Colonic mucosa (tissue), 4 donors: ENCODE results near the gene ASB9. TPM values are rescaled to one million over a fixed set of nuclear protein-coding genes. Genes with fewer than 3 reads are reported as not detected.

Experiments
- DNase-seq: peaks from one replicate; pipeline ENCODE4 v3.0.0-alpha.2; 2020
- H3K27ac ChIP-seq: fragments of 200-600 bp; one replicate; pipeline ENCODE4 v1.8.0; 2021
- H3K27me3 ChIP-seq: fragments of 200-600 bp; one replicate; pipeline ENCODE4 v1.8.0; 2021
- H3K36me3 ChIP-seq: fragments of 200-600 bp; one replicate; pipeline ENCODE4 v1.8.0; 2021
- H3K4me1 ChIP-seq: fragments of 200-600 bp; one replicate; pipeline ENCODE4 v1.8.0; 2021; ENCODE audit warnings: mild to moderate bottlenecking
- H3K4me3 ChIP-seq: fragments of 200-600 bp; one replicate; pipeline ENCODE4 v1.8.0; 2021
- H3K9ac ChIP-seq, 2 donors: one replicate each; pipeline ENCODE4 v1.7.0; 2013; ENCODE audit warnings: control low read depth in 2 of 2, low read depth in 2 of 2, low read length in 2 of 2
- H3K9me3 ChIP-seq: fragments of 200-600 bp; one replicate; pipeline ENCODE4 v1.8.0; 2021
- intact Hi-C: fragments of 100-400 bp; cut with DNase I; formaldehyde crosslinking; loops from one replicate; pipeline ENCODE4 v1.14.1; 2022
- total RNA-seq, 2 donors: library from RNA; stranded (reverse); fragmentation: NEBNext Ultra II Directional in 1 of 2; extraction: Animal tissue kit (Norgen Biotek cat#: 25700) in 1 of 2; gene quantifications; one replicate each; pipeline ENCODE4 v1.2.1, GENCODE V29; 2021
- TF ChIP-seq, protein P1 (sequence below): fragments of 200-600 bp; IDR thresholded peaks from one replicate; pipeline ENCODE4 v1.8.0; 2022; ENCODE audit warnings: antibody characterized with exemption, mild to moderate bottlenecking
- donor health status: healthy.
- donor health status: DM: no; HTN: no; CAD: no.
- donor health status: DM: no; HTN: no; CAD: no.

ASB9 gene
- total RNA-seq, 2 donors from 2014 or later, result 1.8 to 3.6 TPM

DNA sequence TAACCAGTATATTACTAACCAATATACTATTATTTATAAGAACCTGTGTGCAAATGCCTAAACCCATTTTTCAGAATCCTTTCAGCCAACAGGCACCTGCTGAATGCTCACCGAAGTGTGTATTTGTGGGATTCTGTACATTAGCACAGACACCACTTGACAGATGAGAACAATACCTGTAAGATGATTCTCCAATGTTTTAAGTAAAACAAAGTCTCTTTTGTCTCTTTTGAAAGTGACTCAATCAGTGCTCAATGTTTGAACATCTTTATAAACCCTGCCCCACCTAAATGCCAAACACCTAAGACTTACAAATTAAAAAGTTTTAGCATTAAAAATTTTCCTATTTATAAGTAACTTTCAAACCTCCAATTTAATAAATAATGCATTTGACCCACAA lies 763 bp downstream of the ASB9 start:
- intact Hi-C loops, result no loop called here
- Histone ChIP-seq H3K36me3 (no peaks in the 10 kb centered on the region), H3K4me1 (no peaks in the 10 kb centered on the region), H3K27ac (no peak overlapping the region), H3K9ac (no peak overlapping the region), H3K4me3 (no peak overlapping the region), H3K27me3 (no peaks in the 10 kb centered on the region), H3K9me3 (no peaks in the 10 kb centered on the region)
- DNase-seq, result no peak
- TF ChIP-seq, protein P1, sequence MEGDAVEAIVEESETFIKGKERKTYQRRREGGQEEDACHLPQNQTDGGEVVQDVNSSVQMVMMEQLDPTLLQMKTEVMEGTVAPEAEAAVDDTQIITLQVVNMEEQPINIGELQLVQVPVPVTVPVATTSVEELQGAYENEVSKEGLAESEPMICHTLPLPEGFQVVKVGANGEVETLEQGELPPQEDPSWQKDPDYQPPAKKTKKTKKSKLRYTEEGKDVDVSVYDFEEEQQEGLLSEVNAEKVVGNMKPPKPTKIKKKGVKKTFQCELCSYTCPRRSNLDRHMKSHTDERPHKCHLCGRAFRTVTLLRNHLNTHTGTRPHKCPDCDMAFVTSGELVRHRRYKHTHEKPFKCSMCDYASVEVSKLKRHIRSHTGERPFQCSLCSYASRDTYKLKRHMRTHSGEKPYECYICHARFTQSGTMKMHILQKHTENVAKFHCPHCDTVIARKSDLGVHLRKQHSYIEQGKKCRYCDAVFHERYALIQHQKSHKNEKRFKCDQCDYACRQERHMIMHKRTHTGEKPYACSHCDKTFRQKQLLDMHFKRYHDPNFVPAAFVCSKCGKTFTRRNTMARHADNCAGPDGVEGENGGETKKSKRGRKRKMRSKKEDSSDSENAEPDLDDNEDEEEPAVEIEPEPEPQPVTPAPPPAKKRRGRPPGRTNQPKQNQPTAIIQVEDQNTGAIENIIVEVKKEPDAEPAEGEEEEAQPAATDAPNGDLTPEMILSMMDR, result no peak

DNA sequence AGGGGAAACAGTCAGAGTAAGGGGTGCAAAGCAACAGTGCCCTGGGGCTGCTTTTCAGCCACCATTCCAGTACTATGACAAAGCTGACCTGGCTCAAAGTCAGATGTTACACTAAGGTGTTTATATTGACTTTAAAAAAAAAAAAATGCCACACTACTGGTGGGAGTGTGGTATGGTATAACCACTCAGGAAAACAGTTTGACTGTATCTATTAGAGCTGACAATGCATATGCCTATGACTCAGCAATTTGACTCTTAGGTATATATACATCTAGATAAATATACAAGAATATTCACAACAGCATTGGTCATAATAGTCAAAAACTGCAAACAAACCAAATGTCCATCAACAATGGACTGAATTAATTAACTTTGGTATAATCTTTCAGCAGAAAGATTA lies 15.0 kb downstream of the ASB9 start:
- TF ChIP-seq, protein P1, result no peak
- no peaks in the 10 kb centered on the region for H3K9me3 ChIP-seq
- intact Hi-C loops, result no loop called here

DNA sequence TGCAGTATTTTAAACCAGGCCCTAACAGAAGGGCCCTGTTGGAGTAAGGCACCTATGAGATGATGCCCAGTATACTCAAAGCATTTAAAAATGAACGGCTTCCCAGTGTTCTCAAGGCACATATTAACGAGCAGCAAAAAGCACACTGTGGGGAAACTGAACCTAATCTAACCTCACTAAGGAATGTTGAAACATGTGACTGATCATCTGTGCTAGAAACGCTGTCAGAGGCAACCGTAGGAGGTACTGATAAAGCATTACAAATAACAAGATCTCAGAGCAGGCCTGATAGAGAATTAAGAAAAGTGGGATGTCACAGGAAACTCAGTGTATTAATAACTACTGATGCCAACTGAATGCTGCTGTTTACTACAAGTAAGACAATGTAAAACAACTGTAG lies 24.0 kb downstream of the ASB9 start:
- Histone ChIP-seq H3K36me3 (no peaks in the 10 kb centered on the region), H3K9ac (no peak overlapping the region), H3K4me3 (no peak overlapping the region), H3K9me3 (no peaks in the 10 kb centered on the region), H3K27me3 (no peaks in the 10 kb centered on the region), H3K27ac (no peak overlapping the region), H3K4me1 (no peaks in the 10 kb centered on the region)
- TF ChIP-seq, protein P1, result no peak
- intact Hi-C loops, result loop anchor here (10.0 kb wide), 1 partner anchor 1201 kb away; no protein-coding TSS in a partner anchor
- no peak for DNase-seq

More for the DNA sequence above, 15.0 kb downstream of the ASB9 start:
- H3K36me3 ChIP-seq, result no peaks in the 10 kb centered on the region
- H3K27me3 ChIP-seq, result no peaks in the 10 kb centered on the region
- no peak overlapping the region for H3K27ac ChIP-seq
- H3K4me3 ChIP-seq, result no peak overlapping the region
- no peak overlapping the region for H3K9ac ChIP-seq
- H3K4me1 ChIP-seq, result no peaks in the 10 kb centered on the region
- no peak for DNase-seq

DNA sequence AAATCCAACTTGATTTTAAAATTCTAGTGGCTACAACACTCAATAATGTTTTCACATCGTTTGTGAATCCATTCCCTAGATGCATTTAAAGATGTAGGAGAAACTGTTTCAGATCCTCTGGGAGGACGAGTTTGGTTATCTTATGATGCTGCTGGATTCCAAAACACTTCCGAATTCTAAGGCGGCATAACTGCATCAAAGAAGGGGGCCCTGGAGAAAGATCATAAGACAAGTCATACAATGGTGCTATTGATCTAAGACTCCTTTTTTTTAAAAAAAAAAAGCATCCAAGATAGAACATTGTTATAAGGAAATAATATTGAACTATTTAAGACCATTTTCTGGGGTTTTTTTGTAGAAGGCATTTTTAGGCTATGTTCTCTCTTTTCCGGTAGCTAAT lies 25.5 kb downstream of the ASB9 start:
- H3K27ac ChIP-seq, result no peak overlapping the region
- intact Hi-C loops, result loop anchor here (10.0 kb wide), 1 partner anchor 1200 kb away; no protein-coding TSS in a partner anchor
- TF ChIP-seq, protein P1, result no peak
- DNase-seq, result no peak
- no peak overlapping the region for H3K9ac ChIP-seq
- no peaks in the 10 kb centered on the region for H3K4me1 ChIP-seq
- no peaks in the 10 kb centered on the region for H3K9me3 ChIP-seq
- no peaks in the 10 kb centered on the region for H3K27me3 ChIP-seq
- H3K36me3 ChIP-seq, result no peaks in the 10 kb centered on the region
- no peak overlapping the region for H3K4me3 ChIP-seq

DNA sequence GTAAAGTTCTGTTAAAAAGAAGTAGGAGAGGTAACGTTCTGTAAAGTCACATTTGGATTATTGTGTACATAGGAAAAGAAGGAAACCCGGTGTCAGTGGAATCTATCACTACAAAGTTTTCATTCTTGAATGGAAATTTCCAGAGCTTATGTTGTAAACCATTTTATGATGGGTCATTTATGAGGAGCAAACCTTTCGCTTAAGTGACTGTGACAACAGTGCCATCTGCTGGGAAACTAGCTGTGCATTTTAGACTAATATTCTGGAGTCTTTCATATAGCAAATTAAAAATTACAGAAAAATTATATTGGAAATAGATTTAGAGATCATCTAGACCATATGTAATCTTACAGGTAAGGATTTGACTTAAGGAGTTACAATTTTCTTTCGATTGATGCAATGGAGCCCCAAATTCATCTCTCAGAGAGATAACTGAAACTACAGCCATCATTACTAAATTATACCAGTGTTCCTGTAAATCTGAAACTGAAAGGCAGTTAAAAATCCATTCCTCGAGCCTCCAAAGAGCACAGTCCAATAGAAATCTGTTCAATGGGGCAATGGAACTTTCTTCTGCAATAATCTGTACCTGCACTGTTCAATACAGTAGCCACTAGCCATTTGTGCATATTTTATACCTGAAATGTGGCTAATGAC lies 26.9 kb downstream of the ASB9 start:
- H3K9ac ChIP-seq, result no peak overlapping the region
- no peaks in the 10 kb centered on the region for H3K9me3 ChIP-seq
- no peak overlapping the region for H3K4me3 ChIP-seq
- no peaks in the 10 kb centered on the region for H3K36me3 ChIP-seq
- H3K27ac ChIP-seq, result no peak overlapping the region
- H3K27me3 ChIP-seq, result no peaks in the 10 kb centered on the region
- intact Hi-C loops, result loop anchor here (10.0 kb wide), 1 partner anchor 1198 kb away; no protein-coding TSS in a partner anchor
- DNase-seq, result peak; percentile 56
- H3K4me1 ChIP-seq, result no peaks in the 10 kb centered on the region
- TF ChIP-seq, protein P1, result peak; percentile 51
